GM21723 (cell line): ENCODE data around the gene FBXO48.

Experiments used
- ATAC-seq: cut with Tn5 transposase; IDR thresholded peaks from one replicate; pipeline ENCODE4 v1.9.1; 2021; ENCODE audit warnings: mild to moderate bottlenecking, moderate library complexity; ENCODE audit not compliant: unreplicated experiment

Gene FBXO48, protein sequence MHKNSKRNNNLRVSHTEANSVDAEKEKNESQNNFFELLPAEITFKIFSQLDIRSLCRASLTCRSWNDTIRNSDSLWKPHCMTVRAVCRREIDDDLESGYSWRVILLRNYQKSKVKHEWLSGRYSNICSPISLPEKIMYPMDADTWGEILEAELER

GRCh38 chr2:68467077-68467960, at the start of gene FBXO48, which contains the start of gene APLF:
FBXO48 (minus strand) TSS chr2:68467294; CDS start chr2:68465145, 2,149 bp downstream.
APLF (plus strand) TSS chr2:68467585; CDS start chr2:68467732, 147 bp downstream.
- ATAC-seq: peak; percentile 94

DNA sequence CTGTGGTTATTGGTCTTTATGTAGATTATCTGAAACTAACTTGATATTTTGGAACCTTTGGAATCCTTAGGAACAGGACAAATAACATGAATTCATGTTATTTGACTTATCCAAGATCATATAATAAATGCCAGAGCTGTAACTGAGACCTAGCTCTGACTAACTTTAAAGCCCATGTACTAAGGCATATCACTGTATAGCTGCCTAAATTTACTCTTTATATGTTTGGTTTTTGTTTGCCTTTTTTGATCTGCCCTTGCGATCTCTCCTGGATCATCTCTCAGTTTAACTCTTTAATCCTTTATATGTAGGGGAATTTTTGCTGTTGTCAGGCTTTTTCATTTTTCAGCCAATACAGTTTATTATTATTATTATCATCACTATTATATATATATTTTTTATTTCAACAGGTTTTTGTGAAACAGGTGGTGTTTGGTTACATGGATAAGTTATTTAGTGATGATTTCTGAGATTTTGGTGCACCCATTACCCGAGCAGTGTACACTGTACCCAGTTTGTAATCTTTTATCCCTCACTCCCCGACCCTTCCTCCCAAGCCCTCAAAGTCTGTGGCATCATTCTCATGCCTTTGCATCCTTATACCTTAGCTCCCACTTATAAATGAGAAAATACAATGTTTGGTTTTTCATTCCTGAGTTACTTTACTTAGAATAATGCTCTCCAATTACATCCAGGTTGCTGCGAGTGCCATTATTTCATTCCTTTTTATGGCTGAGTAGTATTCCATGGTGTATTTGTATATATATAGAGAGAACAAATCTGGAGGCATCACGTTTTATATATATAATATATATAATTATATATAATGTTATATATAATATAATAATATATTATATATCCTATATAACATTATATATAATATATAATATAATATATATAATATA, 49.2 kb upstream of the FBXO48 start:
- no peak for ATAC-seq

GRCh38 chr2:68514316-68514929, 47.3 kb upstream of the FBXO48 start:
- no peak for ATAC-seq

DNA sequence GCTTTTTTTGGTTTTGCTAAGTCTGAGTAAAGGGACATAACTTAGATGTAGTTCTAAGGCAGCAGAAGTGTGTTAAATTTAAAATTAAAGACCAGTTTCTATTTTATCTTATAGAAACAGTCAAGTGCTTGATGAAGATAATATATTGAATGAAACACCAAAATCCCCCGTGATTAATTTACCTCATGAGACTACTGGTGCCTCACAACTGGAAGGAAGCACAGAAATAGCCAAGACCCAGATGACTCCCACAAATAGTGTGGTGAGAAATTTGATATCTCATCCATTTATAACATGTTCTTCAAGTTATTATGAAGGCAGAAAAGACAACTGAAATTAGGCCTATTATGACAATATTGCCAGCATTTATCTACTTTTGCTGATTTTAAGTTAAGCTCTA, 45.9 kb upstream of the FBXO48 start:
- ATAC-seq: no peak

DNA sequence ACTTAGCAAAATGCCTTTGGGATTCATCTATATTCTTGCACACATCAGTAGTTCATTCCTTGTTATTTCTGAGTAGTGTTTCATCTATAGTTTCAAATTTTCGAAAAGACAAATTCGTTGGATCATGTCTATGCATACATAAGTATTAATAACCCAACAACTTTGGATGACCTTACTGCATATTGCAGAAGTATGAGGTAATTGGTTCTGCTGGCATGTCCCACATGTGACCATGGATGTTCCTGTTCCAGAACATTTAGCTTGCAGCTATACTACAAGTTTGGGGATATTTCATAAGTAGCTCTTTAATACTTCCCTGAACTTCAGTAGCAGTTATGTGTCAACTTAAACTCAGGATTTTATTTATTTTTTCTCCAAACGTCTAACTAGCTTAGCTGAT, 45.2 kb upstream of the FBXO48 start:
- ATAC-seq: no peak

GRCh38 chr2:68506170-68506569, 39.1 kb upstream of the FBXO48 start:
- ATAC-seq: no peak

- ATAC-seq: no peak
These were observed 38.6 kb upstream of the FBXO48 start for GRCh38 chr2:68505603-68506159.

DNA sequence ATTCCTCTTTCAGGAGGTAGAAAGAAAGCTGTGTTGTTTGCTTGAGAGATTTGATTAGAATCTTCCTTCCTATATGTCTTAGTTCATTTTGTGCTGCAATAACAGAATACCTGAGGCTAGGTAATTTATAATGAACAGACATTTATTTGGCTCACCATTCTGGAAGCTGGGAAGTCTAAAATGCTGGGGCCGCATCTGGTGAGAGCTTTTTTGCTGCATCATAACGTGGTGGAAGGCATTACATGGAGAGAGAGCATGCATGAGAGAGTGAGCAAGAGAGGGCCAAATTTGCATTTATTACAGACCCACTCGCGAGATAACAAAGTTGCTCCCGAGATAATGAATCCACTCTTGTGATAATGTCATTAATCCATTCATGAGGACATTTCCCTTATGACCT, 34.7 kb upstream of the FBXO48 start:
- no peak for ATAC-seq

- no peak for ATAC-seq
These were observed 33.6 kb upstream of the FBXO48 start for GRCh38 chr2:68500649-68501048.

- no peak for ATAC-seq
These were observed 32.0 kb upstream of the FBXO48 start for GRCh38 chr2:68499133-68499532.

GRCh38 chr2:68491582-68491981, 24.5 kb upstream of the FBXO48 start:
- ATAC-seq: no peak

DNA sequence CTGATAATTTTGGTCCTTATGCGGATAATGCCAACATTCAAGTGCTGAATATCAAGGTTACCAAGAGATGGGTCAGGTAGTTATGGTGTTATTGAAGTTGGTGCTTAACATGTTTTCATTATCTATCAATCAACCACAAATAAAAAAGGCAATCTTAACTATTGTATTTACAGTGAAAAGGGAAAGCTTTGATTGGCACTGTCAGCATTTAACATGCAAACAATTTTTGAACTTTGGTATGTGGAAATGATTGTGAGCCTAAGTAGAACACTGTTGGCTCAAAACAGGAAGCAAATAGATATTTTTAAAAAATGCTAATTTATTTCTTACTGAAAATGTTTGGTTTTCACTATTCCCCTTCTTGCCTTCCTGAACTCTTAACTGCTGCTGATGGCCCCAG, 22.2 kb upstream of the FBXO48 start:
- no peak for ATAC-seq

DNA sequence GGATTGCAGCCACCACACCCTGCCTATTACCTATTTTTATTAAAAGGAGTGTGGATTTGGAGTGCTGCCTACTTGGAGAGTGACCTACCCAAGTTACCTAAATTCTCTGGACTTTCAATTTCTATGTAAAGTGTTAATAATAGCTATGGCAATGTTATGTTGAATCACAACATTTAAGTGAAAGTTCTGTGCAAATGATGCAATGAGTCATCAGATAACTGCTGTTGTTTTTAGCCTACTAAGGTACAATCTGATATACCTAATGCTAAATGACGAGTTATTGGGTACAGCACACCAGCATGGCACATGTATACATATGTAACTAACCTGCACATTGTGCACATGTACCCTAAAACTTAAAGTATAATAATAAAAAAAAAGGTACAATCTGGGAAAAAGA, 21.5 kb upstream of the FBXO48 start:
- ATAC-seq: peak; percentile 55

DNA sequence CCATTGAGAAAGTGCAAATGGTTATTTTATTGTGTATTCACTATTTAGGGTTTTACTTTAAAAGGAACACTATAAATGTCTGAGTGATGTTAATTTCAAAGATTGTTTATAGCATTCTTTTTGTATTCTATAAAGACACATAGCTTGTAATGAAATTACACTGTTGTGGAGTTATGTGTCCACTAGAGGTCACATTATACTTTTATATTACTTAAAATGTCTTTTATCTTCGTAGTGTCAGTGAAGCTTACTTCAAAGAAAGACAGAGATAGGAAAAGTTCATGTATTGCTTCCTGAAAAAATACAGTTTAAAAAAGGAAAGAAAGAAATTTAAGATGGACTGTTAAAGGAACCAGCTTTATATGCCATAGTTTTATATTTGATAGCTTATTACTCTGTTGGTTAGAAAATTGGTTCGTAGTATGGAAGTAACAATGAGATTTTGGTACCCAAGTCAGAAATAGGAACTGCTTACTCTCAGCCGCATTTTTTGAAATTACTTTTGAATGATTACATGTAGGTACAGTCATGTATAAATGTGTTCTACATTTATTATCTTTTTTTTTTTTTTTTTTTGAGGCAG, 20.8 kb upstream of the FBXO48 start:
- ATAC-seq: no peak

DNA sequence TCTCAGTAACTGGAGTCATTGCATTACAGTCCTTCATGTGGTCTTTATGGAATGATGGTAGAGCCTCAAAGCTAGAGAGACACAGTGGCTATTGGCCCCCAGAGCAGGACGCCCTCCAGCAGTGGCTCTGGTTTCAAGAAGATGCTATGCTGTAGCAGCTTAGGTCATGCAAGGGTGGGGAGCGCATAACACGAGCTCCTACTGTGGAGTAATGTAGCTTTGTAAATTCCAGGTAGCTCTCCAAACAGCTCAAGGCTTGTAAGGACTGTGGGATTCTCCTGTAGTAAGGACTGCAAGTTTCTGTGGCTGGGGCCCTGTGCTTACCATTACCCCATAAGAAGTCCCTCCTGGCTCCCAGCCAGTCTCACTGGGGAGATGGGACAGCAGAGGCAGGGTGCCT, 15.9 kb upstream of the FBXO48 start:
- ATAC-seq: no peak

- no peak for ATAC-seq
These were observed 15.3 kb upstream of the FBXO48 start for GRCh38 chr2:68482296-68482820.

GRCh38 chr2:68478688-68479087, 11.6 kb upstream of the FBXO48 start:
- ATAC-seq: no peak

GRCh38 chr2:68476454-68476853, 9.4 kb upstream of the FBXO48 start:
- no peak for ATAC-seq

DNA sequence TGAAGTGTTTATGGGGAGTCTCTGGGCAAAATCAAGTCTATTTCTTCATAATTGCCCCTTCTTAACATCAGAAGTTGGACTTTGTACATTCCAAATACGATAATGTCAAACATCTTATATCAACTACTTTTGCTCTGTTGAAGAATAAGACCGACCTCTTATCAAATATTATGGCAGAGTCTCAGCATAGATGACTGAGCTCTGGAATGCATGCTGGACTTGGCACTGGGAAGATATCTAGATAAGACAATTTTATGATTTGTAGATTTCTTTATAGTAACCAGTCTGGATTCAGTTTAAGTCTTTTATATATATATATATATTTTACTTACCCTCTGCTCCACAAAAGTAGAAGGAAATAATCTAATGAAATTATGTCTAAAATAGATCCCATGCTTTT, 8.5 kb upstream of the FBXO48 start:
- no peak for ATAC-seq

DNA sequence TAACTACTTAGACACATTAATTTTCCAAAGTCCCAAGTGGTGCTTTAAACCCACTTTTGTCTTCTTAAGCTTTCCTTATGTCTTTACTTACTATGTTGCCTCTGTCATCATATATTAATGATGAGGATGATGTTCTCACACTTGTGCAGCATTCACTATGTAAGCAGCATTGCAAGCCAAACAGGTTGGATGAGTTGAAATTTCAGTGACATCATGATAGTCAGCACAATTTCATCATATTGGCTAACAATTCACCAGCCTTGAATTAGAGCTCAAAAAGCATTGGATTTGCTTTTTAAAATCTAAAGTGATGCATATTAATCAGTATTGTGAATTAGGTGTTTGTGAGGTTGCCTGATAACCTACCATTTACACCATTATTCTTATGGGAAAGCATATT, 8.0 kb upstream of the FBXO48 start:
- ATAC-seq: no peak
